DMS 273 (cell line): ENCODE measurements around the gene CYGB.

Experiments
- DNase-seq: peaks from one replicate; lab custom pipeline; 2025; ENCODE audit not compliant: unreplicated experiment; lab: John Stamatoyannopoulos, UW

Gene CYGB

GRCh38 chr17:76550712-76551615 lies 13.5 kb upstream of the CYGB start:
- no peak for DNase-seq

GRCh38 chr17:76549539-76549938 lies 12.0 kb upstream of the CYGB start:
- no peak for DNase-seq

- DNase-seq = no peak
Measured at GRCh38 chr17:76549215-76549518, 11.7 kb upstream of the CYGB start.

GRCh38 chr17:76548378-76549214 lies 11.1 kb upstream of the CYGB start:
- DNase-seq = no peak

- DNase-seq = no peak
Measured at GRCh38 chr17:76547642-76548202, 10.2 kb upstream of the CYGB start.

- DNase-seq = peak; percentile 90
Measured at GRCh38 chr17:76547183-76547641, 9.7 kb upstream of the CYGB start.

GRCh38 chr17:76546556-76547182 lies 9.2 kb upstream of the CYGB start:
- peak; percentile 46 for DNase-seq

GRCh38 chr17:76545918-76546555 lies 8.5 kb upstream of the CYGB start:
- no peak for DNase-seq

GRCh38 chr17:76544546-76545365 lies 7.2 kb upstream of the CYGB start:
- DNase-seq = peak; percentile 73

GRCh38 chr17:76543826-76544545 lies 6.5 kb upstream of the CYGB start:
- peak; percentile 76 for DNase-seq

- DNase-seq = peak; percentile 62
Measured at GRCh38 chr17:76543482-76543825, 5.9 kb upstream of the CYGB start.

- no peak for DNase-seq
Measured at GRCh38 chr17:76542984-76543383, 5.5 kb upstream of the CYGB start.

GRCh38 chr17:76542566-76542971 lies 5.1 kb upstream of the CYGB start:
- no peak for DNase-seq

GRCh38 chr17:76541739-76542454 lies 4.4 kb upstream of the CYGB start:
- DNase-seq = peak; percentile 73

- DNase-seq = peak; percentile 98
Measured at GRCh38 chr17:76540381-76541300, 3.1 kb upstream of the CYGB start.

GRCh38 chr17:76539631-76540271 lies 2.2 kb upstream of the CYGB start, which contains the start of gene PRCD:
Gene PRCD (plus strand): TSS chr17:76540044. CDS start chr17:76540142, 98 bp downstream.
- DNase-seq = peak; percentile 48

GRCh38 chr17:76538941-76539570 lies 1.5 kb upstream of the CYGB start:
- no peak for DNase-seq
